Lung (tissue), 12 donors: ENCODE data around the gene NOL8. TPM values are rescaled to one million over a fixed set of nuclear protein-coding genes. Genes with fewer than 3 reads are reported as not detected.

Experiments
- ATAC-seq: fragments of 200-7000 bp; cut with Tn5 transposase; one replicate; pipeline ENCODE4 v1.9.1; 2020; ENCODE audit warnings: moderate number of reproducible peaks; ENCODE audit not compliant: insufficient read depth, low FRiP score
- DNase-seq, 3 donors: peaks; one replicate each; pipeline ENCODE4 v3.0.0-alpha.2; 2013 to 2017
- H3K27ac ChIP-seq, 2 donors: one replicate each; pipeline ENCODE4 v1.5.1; 2013; ENCODE audit warnings: mild to moderate bottlenecking in 2 of 2, moderate library complexity in 2 of 2, control low read depth in 1 of 2, inconsistent platforms in 1 of 2, low read depth in 1 of 2, low read length in 1 of 2
- H3K27me3 ChIP-seq, 3 donors: one replicate each; pipeline ENCODE4 v1.5.1; 2013; ENCODE audit warnings: low read length in 2 of 3; ENCODE audit not compliant: control insufficient read depth in 3 of 3, insufficient read depth in 3 of 3
- H3K36me3 ChIP-seq, 4 donors: one replicate each; pipeline ENCODE4 v1.5.1; 2013; ENCODE audit warnings: low read length in 4 of 4, mild to moderate bottlenecking in 1 of 4, moderate library complexity in 1 of 4; ENCODE audit not compliant: control insufficient read depth in 4 of 4, insufficient read depth in 4 of 4
- H3K4me1 ChIP-seq, 5 donors: one replicate each; pipeline ENCODE4 v1.5.1; 2013; ENCODE audit warnings: low read length in 5 of 5, mild to moderate bottlenecking in 2 of 5, moderate library complexity in 1 of 5; ENCODE audit not compliant: control insufficient read depth in 5 of 5, insufficient read depth in 5 of 5
- H3K4me3 ChIP-seq: one replicate; pipeline ENCODE4 v1.5.1; 2013; ENCODE audit warnings: mild to moderate bottlenecking, control low read depth, moderate library complexity
- H3K9ac ChIP-seq, 2 donors: one replicate each; pipeline ENCODE4 v1.5.1; 2013; ENCODE audit warnings: low read length in 2 of 2, control low read depth in 1 of 2; ENCODE audit not compliant: insufficient read depth in 1 of 2
- H3K9me3 ChIP-seq, 4 donors: one replicate each; pipeline ENCODE4 v1.5.1; 2013; ENCODE audit warnings: low read length in 3 of 4, mild to moderate bottlenecking in 1 of 4, moderate library complexity in 1 of 4; ENCODE audit not compliant: control insufficient read depth in 4 of 4, insufficient read depth in 3 of 4
- CTCF ChIP-seq: IDR thresholded peaks from 2 replicates; pipeline ENCODE4 v1.5.1; 2012; ENCODE audit warnings: mild to moderate bottlenecking; ENCODE audit errors: control extremely low read depth, extremely low read depth
- WGBS, 2 donors: extraction: QIAGEN DNeasy Blood & Tissue Kit; methylation state at CpG; one replicate each; pipeline ENCODE4 v1.1.7; 2013; 5-methylcytosine and 5-hydroxymethylcytosine counted together
- polyA plus RNA-seq, 2 donors: library from polyadenylated mRNA; stranded (reverse); fragments of 200-250 nt; gene quantifications; one replicate each; pipeline ENCODE4 v1.2.1, GENCODE V29; 2013
- total RNA-seq, 2 donors: library from RNA; depleted of rRNA in 1 of 2; stranded (reverse); fragments of >200 nt in 1 of 2; gene quantifications; one replicate each; pipeline ENCODE4 v1.2.1, GENCODE V29; 2014 to 2021
- donor health status: control.
- donor health status: control.
- donor health status: Bipolar disorder and iron deficiency.
- donor health status: healthy.
- donor health status: DM: yes; HTN: yes; CAD: no.

Gene NOL8
- total and polyA plus RNA-seq, 4 donors, result 14.1 to 42.0 (median 26.3) TPM

- Histone ChIP-seq H3K4me1 (peaks cover 6 to 21% (median 10%) of the 10 kb centered on the region in 5 donors), H3K27me3 (no peaks in the 10 kb centered on the region), H3K9me3 (no peaks in the 10 kb centered on the region), H3K27ac (no peak overlapping the region), H3K9ac (peak overlapping the region; percentile 65 to 84), H3K36me3 (peaks cover 0 to 17% (median 3%) of the 10 kb centered on the region in 4 donors), H3K4me3 (peak overlapping the region; percentile 45)
- no peak for TF ChIP-seq CTCF
- ATAC-seq, result no peak
- WGBS, 2 donors, result 50 to 52% methylated on average over 8 of the region's 8 CpGs
- DNase-seq, result peak in 1 of 3 donors; percentile 0
Measured at GRCh38 chr9:92292338-92293074, 32.6 kb downstream of the NOL8 start.

GRCh38 chr9:92291577-92291976 is 33.6 kb downstream of the NOL8 start:
- ATAC-seq, result no peak
- Histone ChIP-seq H3K4me3 (no peak overlapping the region), H3K27ac (no peak overlapping the region), H3K4me1 (peaks cover 6 to 21% (median 10%) of the 10 kb centered on the region in 5 donors), H3K36me3 (peaks cover 0 to 16% (median 3%) of the 10 kb centered on the region in 4 donors), H3K9ac (no peak overlapping the region), H3K27me3 (no peaks in the 10 kb centered on the region), H3K9me3 (no peaks in the 10 kb centered on the region)
- DNase-seq, result no peak
- TF ChIP-seq CTCF, result no peak
- 86 to 93% methylated on average over 2 of the region's 2 CpGs for WGBS, 2 donors

- ATAC-seq, result no peak
- no peak for TF ChIP-seq CTCF
- DNase-seq, result no peak
- WGBS, 2 donors, result 63 to 64% methylated on average over 1 of the region's 1 CpG
- Histone ChIP-seq H3K36me3 (peaks cover 0 to 19% (median 1%) of the 10 kb centered on the region in 4 donors), H3K9ac (no peak overlapping the region), H3K9me3 (no peaks in the 10 kb centered on the region), H3K4me1 (peaks cover 6 to 21% (median 10%) of the 10 kb centered on the region in 5 donors), H3K27me3 (no peaks in the 10 kb centered on the region), H3K27ac (no peak overlapping the region), H3K4me3 (no peak overlapping the region)
Measured at GRCh38 chr9:92290785-92291429, 34.2 kb downstream of the NOL8 start.
